Measurements from ENCODE around the gene LATS2.

DNA sequence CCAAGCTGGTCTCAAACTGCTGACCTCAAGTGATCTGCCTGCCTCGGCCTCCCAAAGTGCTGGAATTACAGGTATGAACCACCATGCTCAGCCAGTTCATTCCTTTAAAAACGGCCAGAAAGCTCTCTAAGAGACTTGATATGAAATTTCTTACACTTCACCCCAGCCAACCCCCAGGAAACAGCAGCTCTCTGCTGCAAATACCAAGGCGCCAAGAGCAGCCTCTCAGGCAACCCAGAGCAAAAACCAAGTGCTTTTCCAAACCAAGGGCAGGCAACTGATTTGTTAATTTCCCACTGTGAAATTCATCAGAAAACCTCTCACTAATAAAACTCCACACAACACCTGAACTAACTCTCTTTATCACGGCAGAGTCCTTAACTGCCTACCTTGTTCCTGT, 44.9 kb downstream of the LATS2 start:
- TF ChIP-seq ZNF8 (CRISPR knock-in tag; IDR thresholded peaks at IDR 0.05) (no peak), PATZ1 (CRISPR knock-in tag; IDR thresholded peaks at IDR 0.05; ENCODE audit: borderline replicate concordance) (no peak), CSRNP3 (CRISPR knock-in tag; IDR thresholded peaks at IDR 0.05) (no peak), ZFP30 (CRISPR knock-in tag; IDR thresholded peaks at IDR 0.05) (no peak), ZFP3 (CRISPR knock-in tag; IDR thresholded peaks at IDR 0.05) (no peak), ISL1 (CRISPR knock-in tag; IDR thresholded peaks at IDR 0.05) (no peak), GLIS3 (CRISPR knock-in tag; IDR thresholded peaks at IDR 0.05) (no peak), PPARA (CRISPR knock-in tag; IDR thresholded peaks at IDR 0.05; ENCODE audit: borderline replicate concordance) (no peak)

All from SK-N-SH treated with all-trans-retinoic acid at 6 μM for 48 hours (cell line).